Activated naive CD8-positive, alpha-beta T cell (primary cell): ENCODE results near the gene NEIL3.

Experiments
- H3K27ac Mint-ChIP-seq: one replicate; pipeline ENCODE4 v1.8.0; 2021; ENCODE audit warnings: mixed read lengths
- H3K27me3 Mint-ChIP-seq: one replicate; pipeline ENCODE4 v1.8.0; 2021; ENCODE audit warnings: mixed read lengths
- H3K36me3 Mint-ChIP-seq: one replicate; pipeline ENCODE4 v1.8.0; 2021; ENCODE audit warnings: mixed read lengths
- H3K4me1 Mint-ChIP-seq: one replicate; pipeline ENCODE4 v1.8.0; 2021; ENCODE audit warnings: low read depth, mixed read lengths
- H3K4me3 Mint-ChIP-seq: one replicate; pipeline ENCODE4 v1.8.0; 2021; ENCODE audit warnings: mild to moderate bottlenecking, mixed read lengths
- H3K9me3 Mint-ChIP-seq: one replicate; pipeline ENCODE4 v1.8.0; 2021; ENCODE audit warnings: low read depth, mixed read lengths

Gene NEIL3

DNA sequence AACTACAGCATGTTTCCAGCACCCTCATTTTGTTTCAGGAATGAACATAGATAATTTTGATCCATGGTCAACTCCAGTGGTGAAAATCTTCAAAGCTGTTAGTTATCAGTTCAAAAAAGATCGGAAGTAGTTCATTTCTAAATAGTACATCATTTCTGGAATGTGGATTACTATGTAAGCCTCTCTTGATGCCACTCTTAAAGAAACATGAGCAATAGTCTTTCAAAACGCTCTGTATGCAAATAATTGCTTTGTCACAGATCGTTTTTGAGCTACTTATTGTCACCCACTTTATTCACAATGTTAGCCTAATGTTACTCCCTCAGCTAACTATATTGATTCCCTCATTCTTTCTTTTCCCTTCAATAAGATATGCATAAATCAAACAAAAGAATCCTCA is 65.7 kb downstream of the NEIL3 start:
- Mint-ChIP-seq H3K9me3 (no peaks in the 10 kb centered on the region), H3K4me3 (no peak overlapping the region), H3K27ac (no peak overlapping the region), H3K36me3 (no peaks in the 10 kb centered on the region), H3K4me1 (no peaks in the 10 kb centered on the region), H3K27me3 (no peaks in the 10 kb centered on the region)

GRCh38 chr4:177376024-177376423 is 66.3 kb downstream of the NEIL3 start:
- no peaks in the 10 kb centered on the region for H3K27me3 Mint-ChIP-seq
- H3K9me3 Mint-ChIP-seq, result no peaks in the 10 kb centered on the region
- no peak overlapping the region for H3K4me3 Mint-ChIP-seq
- no peaks in the 10 kb centered on the region for H3K36me3 Mint-ChIP-seq
- no peak overlapping the region for H3K27ac Mint-ChIP-seq
- H3K4me1 Mint-ChIP-seq, result no peaks in the 10 kb centered on the region

DNA sequence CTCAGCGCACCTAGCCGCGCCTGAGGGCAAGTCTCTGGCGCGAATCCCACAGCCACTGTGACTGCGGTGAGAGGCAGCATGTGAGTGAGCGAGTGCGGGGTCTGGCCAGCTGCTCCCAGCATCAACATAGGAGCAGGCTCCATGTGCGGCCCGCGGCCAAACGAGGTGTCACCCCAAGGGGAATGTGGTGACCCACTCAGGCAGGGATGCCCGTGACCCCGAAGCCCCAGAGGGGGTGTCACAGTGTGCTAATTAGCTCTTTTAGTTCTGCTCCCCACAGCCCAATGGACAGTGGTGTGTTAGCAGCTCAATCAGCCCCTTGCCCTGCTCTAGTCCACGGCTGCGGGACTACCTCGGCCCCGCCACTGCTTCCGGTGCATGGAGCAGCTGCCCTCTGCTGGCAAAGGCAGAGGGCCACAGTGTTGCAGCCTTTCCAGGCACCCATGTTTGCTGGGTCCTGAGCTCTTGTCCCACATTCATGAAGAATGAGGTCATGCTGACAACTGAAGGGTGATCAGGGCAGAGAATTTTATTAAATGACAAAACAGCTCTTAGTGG is 71.1 kb downstream of the NEIL3 start:
- H3K27ac Mint-ChIP-seq, result no peak overlapping the region
- peaks cover 2% of the 10 kb centered on the region for H3K36me3 Mint-ChIP-seq
- peaks cover 3% of the 10 kb centered on the region for H3K27me3 Mint-ChIP-seq
- no peaks in the 10 kb centered on the region for H3K9me3 Mint-ChIP-seq
- no peak overlapping the region for H3K4me3 Mint-ChIP-seq
- peaks cover 3% of the 10 kb centered on the region for H3K4me1 Mint-ChIP-seq

- Mint-ChIP-seq H3K36me3 (peaks cover 2% of the 10 kb centered on the region), H3K27ac (no peak overlapping the region), H3K4me3 (no peak overlapping the region), H3K4me1 (peaks cover 6% of the 10 kb centered on the region), H3K9me3 (no peaks in the 10 kb centered on the region), H3K27me3 (peaks cover 3% of the 10 kb centered on the region)
These were observed 72.2 kb downstream of the NEIL3 start for GRCh38 chr4:177381762-177382310.

GRCh38 chr4:177384856-177385397 is 75.3 kb downstream of the NEIL3 start:
- Mint-ChIP-seq H3K36me3 (peaks cover 2% of the 10 kb centered on the region), H3K27ac (no peak overlapping the region), H3K9me3 (no peaks in the 10 kb centered on the region)

GRCh38 chr4:177385576-177386277 is 76.1 kb downstream of the NEIL3 start:
- no peak overlapping the region for H3K27ac Mint-ChIP-seq
- peaks cover 3% of the 10 kb centered on the region for H3K27me3 Mint-ChIP-seq
- peaks cover 2% of the 10 kb centered on the region for H3K36me3 Mint-ChIP-seq
- H3K4me1 Mint-ChIP-seq, result peaks cover 6% of the 10 kb centered on the region
- H3K4me3 Mint-ChIP-seq, result no peak overlapping the region
- no peaks in the 10 kb centered on the region for H3K9me3 Mint-ChIP-seq

More at GRCh38 chr4:177384856-177385397, 75.3 kb downstream of the NEIL3 start:
- Mint-ChIP-seq H3K4me3 (no peak overlapping the region), H3K27me3 (peaks cover 3% of the 10 kb centered on the region), H3K4me1 (peaks cover 6% of the 10 kb centered on the region)

GRCh38 chr4:177386278-177386815 is 76.7 kb downstream of the NEIL3 start:
- Mint-ChIP-seq H3K36me3 (peaks cover 2% of the 10 kb centered on the region), H3K9me3 (no peaks in the 10 kb centered on the region), H3K27ac (no peak overlapping the region)

GRCh38 chr4:177391287-177391686 is 81.6 kb downstream of the NEIL3 start:
- H3K36me3 Mint-ChIP-seq, result no peaks in the 10 kb centered on the region
- H3K4me1 Mint-ChIP-seq, result peaks cover 26% of the 10 kb centered on the region
- no peak overlapping the region for H3K27ac Mint-ChIP-seq
- H3K4me3 Mint-ChIP-seq, result no peak overlapping the region
- no peaks in the 10 kb centered on the region for H3K27me3 Mint-ChIP-seq
- H3K9me3 Mint-ChIP-seq, result no peaks in the 10 kb centered on the region

More at GRCh38 chr4:177386278-177386815, 76.7 kb downstream of the NEIL3 start:
- Mint-ChIP-seq H3K4me3 (no peak overlapping the region), H3K4me1 (peaks cover 10% of the 10 kb centered on the region), H3K27me3 (peaks cover 3% of the 10 kb centered on the region)

- Mint-ChIP-seq H3K27me3 (no peaks in the 10 kb centered on the region), H3K27ac (no peak overlapping the region), H3K9me3 (no peaks in the 10 kb centered on the region), H3K4me1 (peaks cover 26% of the 10 kb centered on the region), H3K4me3 (no peak overlapping the region), H3K36me3 (no peaks in the 10 kb centered on the region)
These were observed 82.3 kb downstream of the NEIL3 start for GRCh38 chr4:177391953-177392352.

- peak overlapping the region; percentile 19 for H3K27ac Mint-ChIP-seq
- no peaks in the 10 kb centered on the region for H3K27me3 Mint-ChIP-seq
- H3K4me3 Mint-ChIP-seq, result peak overlapping the region; percentile 24
- peaks cover 26% of the 10 kb centered on the region for H3K4me1 Mint-ChIP-seq
- no peaks in the 10 kb centered on the region for H3K36me3 Mint-ChIP-seq
- H3K9me3 Mint-ChIP-seq, result no peaks in the 10 kb centered on the region
These were observed 83.6 kb downstream of the NEIL3 start for GRCh38 chr4:177393236-177393635.

GRCh38 chr4:177396352-177396751 is 86.7 kb downstream of the NEIL3 start:
- H3K36me3 Mint-ChIP-seq, result no peaks in the 10 kb centered on the region
- H3K9me3 Mint-ChIP-seq, result no peaks in the 10 kb centered on the region
- no peak overlapping the region for H3K27ac Mint-ChIP-seq
- H3K4me1 Mint-ChIP-seq, result peaks cover 35% of the 10 kb centered on the region
- H3K27me3 Mint-ChIP-seq, result no peaks in the 10 kb centered on the region
- H3K4me3 Mint-ChIP-seq, result no peak overlapping the region

- no peaks in the 10 kb centered on the region for H3K9me3 Mint-ChIP-seq
- no peaks in the 10 kb centered on the region for H3K27me3 Mint-ChIP-seq
- no peak overlapping the region for H3K4me3 Mint-ChIP-seq
- peaks cover 28% of the 10 kb centered on the region for H3K4me1 Mint-ChIP-seq
- H3K36me3 Mint-ChIP-seq, result no peaks in the 10 kb centered on the region
- peak overlapping the region; percentile 22 for H3K27ac Mint-ChIP-seq
These were observed 90.4 kb downstream of the NEIL3 start for GRCh38 chr4:177400030-177400429.

- no peaks in the 10 kb centered on the region for H3K9me3 Mint-ChIP-seq
- H3K4me1 Mint-ChIP-seq, result peaks cover 28% of the 10 kb centered on the region
- peak overlapping the region; percentile 18 for H3K27ac Mint-ChIP-seq
- H3K36me3 Mint-ChIP-seq, result no peaks in the 10 kb centered on the region
- no peaks in the 10 kb centered on the region for H3K27me3 Mint-ChIP-seq
- H3K4me3 Mint-ChIP-seq, result peak overlapping the region; percentile 15
These were observed 92.1 kb downstream of the NEIL3 start for GRCh38 chr4:177401658-177402273.

DNA sequence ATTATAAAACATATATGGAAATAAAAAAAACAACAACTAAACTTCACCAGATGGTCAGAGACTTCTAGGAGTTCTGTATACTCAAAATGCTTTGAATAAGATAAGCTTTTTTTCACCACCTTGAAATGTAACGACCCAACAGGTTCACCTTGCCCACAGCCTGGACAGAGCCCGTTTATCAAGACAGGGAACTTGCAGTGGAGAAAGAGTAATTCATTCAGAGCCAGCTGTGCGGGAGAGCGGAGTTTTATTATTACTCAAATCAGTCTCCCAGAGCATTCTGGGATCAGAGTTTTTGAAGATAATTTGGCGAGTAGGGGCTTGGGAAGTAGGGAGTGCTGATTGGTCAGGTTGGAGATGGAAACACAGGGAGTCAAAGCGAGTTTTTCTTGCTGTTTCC is 94.1 kb downstream of the NEIL3 start:
- Mint-ChIP-seq H3K4me3 (no peak overlapping the region), H3K27me3 (peaks cover 3% of the 10 kb centered on the region), H3K9me3 (no peaks in the 10 kb centered on the region), H3K36me3 (no peaks in the 10 kb centered on the region), H3K27ac (no peak overlapping the region), H3K4me1 (peaks cover 28% of the 10 kb centered on the region)

DNA sequence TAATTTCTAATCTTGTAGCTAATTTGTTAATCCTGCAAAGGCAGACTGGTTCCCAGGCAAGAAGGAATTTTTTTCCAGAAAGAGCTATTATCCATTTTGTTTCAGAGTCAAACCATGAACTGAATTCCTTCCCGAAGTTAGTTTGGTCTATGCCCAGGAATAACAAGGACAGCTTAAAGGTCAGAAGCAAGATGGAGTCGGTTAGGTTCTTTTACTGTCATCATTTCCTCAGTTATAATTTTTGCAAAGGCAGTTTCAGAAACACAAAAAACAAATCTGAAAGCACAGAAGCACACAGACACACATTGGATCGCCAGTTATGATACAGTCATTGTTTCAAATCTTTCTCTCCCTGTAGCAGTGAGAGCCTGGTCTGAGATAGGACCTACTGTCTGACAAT is 94.7 kb downstream of the NEIL3 start:
- no peak overlapping the region for H3K27ac Mint-ChIP-seq
- H3K27me3 Mint-ChIP-seq, result peaks cover 3% of the 10 kb centered on the region
- H3K4me3 Mint-ChIP-seq, result no peak overlapping the region
- H3K9me3 Mint-ChIP-seq, result no peaks in the 10 kb centered on the region
- peaks cover 28% of the 10 kb centered on the region for H3K4me1 Mint-ChIP-seq
- no peaks in the 10 kb centered on the region for H3K36me3 Mint-ChIP-seq
